ENCODE measurements around the gene TNFRSF1B. TPM values are rescaled to one million over a fixed set of nuclear protein-coding genes. Genes with fewer than 3 reads are reported as not detected.

TNFRSF1B gene
- total and polyA plus RNA-seq, 2 of the 8 experiments (the other 6 are each of a cell fraction or from before 2014, with no cell fraction given): 1.7 to 2.9 TPM

DNA sequence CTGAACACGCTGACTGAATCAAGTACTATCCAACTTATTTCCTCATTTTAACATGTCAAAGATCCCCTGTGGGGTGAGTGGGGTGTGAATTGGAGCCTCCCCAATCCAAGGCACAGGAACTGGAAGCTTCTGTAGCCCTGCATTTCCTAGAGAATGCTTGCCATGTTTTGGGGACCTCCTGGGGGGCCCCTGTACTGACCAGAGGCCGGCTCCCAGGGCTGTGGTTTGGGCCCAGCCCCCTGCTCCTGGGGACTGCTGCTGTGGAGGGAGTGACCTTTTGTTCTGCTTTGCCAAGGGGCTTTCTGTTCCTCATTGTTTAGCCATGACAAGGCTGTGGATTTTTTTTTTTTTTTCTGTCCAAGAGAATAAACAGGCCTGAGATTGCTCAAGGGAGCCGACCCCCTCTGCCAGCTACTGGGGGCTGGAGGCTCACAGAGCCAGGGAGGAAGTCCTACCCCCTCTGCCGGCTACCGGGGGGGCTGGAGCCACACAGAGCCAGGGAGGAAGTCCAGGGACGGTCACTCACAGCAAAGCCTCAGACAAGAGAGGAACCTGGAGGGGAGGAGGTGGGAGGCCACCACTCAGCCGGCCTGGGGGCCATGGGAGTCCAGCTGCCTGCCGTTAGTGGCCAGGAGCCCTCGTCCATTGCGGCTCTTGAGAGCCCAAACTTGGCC, 17.4 kb downstream of the TNFRSF1B start (continued):
- TF ChIP-seq CEBPB (IDR thresholded peaks at IDR 0.05; ENCODE audit: low read depth, low read length) (no peak), KDM4A (IDR thresholded peaks at IDR 0.05; ENCODE audit: low read depth, low read length, severe bottlenecking) (no peak), SP1 (IDR thresholded peaks at IDR 0.05; ENCODE audit: low read depth, low read length) (no peak), POU5F1 (IDR thresholded peaks at IDR 0.05; ENCODE audit: low read depth, low read length) (no peak), RNF2 (IDR thresholded peaks at IDR 0.05; ENCODE audit: borderline replicate concordance, low read depth, low read length, missing control alignments, poor library complexity, severe bottlenecking) (no peak), SUZ12 (IDR thresholded peaks at IDR 0.05; ENCODE audit: low read length) (no peak), EZH2 (IDR thresholded peaks at IDR 0.05; ENCODE audit: low read depth, low read length, severe bottlenecking) (no peak), EGR1 (IDR thresholded peaks at IDR 0.05; ENCODE audit: borderline replicate concordance, low read depth, low read length) (no peak), NANOG (IDR thresholded peaks at IDR 0.05; ENCODE audit: insufficient read depth, low read depth, low read length, poor library complexity, severe bottlenecking) (no peak), RBBP5 (IDR thresholded peaks at IDR 0.05; ENCODE audit: borderline replicate concordance, low read depth, low read length) (no peak)

All from H1 (cell line).